ENCODE measurements around the gene MXD4.
"Not testable (repeated sequence)": the region's sequence is repeated elsewhere in the genome, so short reads cannot be mapped to it uniquely, and the experiment has no call there.

Gene MXD4

GRCh38 chr4:2291705-2292645, 30.1 kb upstream of the MXD4 start:
- no peak for DNase-seq

- DNase-seq, result no peak
These were observed 29.2 kb upstream of the MXD4 start for GRCh38 chr4:2290974-2291704.

- DNase-seq, result no peak
These were observed 28.6 kb upstream of the MXD4 start for GRCh38 chr4:2290488-2290887.

GRCh38 chr4:2289955-2290333, 28.0 kb upstream of the MXD4 start:
- no peak for DNase-seq

- no peak for DNase-seq
These were observed 27.5 kb upstream of the MXD4 start for GRCh38 chr4:2289311-2289954.

- no peak for DNase-seq
These were observed 26.2 kb upstream of the MXD4 start for GRCh38 chr4:2288051-2288541.

GRCh38 chr4:2287594-2287915, 25.6 kb upstream of the MXD4 start:
- no peak for DNase-seq

- no peak for DNase-seq
These were observed 25.1 kb upstream of the MXD4 start for GRCh38 chr4:2286904-2287593.

- DNase-seq, result no peak
These were observed 23.9 kb upstream of the MXD4 start for GRCh38 chr4:2285613-2286381.

GRCh38 chr4:2284934-2285612, 23.2 kb upstream of the MXD4 start:
- no peak for DNase-seq

GRCh38 chr4:2284161-2284933, 22.4 kb upstream of the MXD4 start:
- no peak for DNase-seq

- DNase-seq, result no peak
These were observed 21.3 kb upstream of the MXD4 start for GRCh38 chr4:2283199-2283711.

- DNase-seq, result peak in 1 of 2 experiments; percentile 15
These were observed 19.9 kb upstream of the MXD4 start for GRCh38 chr4:2281575-2282343.

- no peak for DNase-seq
These were observed 18.8 kb upstream of the MXD4 start for GRCh38 chr4:2280531-2281300.

GRCh38 chr4:2277956-2278355, 16.0 kb upstream of the MXD4 start:
- no peak for DNase-seq

GRCh38 chr4:2276581-2277325, 14.8 kb upstream of the MXD4 start:
- no peak for DNase-seq

- DNase-seq, result no peak
These were observed 13.8 kb upstream of the MXD4 start for GRCh38 chr4:2275546-2276251.

GRCh38 chr4:2275044-2275397, 13.1 kb upstream of the MXD4 start:
- not testable (repeated sequence) for DNase-seq
